ENCODE data around the gene MPST.

GRCh38 chr22:37047006-37047405 is 27.5 kb downstream of the MPST start:
- TF ChIP-seq, protein P1, sequence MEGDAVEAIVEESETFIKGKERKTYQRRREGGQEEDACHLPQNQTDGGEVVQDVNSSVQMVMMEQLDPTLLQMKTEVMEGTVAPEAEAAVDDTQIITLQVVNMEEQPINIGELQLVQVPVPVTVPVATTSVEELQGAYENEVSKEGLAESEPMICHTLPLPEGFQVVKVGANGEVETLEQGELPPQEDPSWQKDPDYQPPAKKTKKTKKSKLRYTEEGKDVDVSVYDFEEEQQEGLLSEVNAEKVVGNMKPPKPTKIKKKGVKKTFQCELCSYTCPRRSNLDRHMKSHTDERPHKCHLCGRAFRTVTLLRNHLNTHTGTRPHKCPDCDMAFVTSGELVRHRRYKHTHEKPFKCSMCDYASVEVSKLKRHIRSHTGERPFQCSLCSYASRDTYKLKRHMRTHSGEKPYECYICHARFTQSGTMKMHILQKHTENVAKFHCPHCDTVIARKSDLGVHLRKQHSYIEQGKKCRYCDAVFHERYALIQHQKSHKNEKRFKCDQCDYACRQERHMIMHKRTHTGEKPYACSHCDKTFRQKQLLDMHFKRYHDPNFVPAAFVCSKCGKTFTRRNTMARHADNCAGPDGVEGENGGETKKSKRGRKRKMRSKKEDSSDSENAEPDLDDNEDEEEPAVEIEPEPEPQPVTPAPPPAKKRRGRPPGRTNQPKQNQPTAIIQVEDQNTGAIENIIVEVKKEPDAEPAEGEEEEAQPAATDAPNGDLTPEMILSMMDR (IDR thresholded peaks at IDR 0.05), result no peak
- TF ChIP-seq POLR2A (IDR thresholded peaks at IDR 0.05), result no peak
